HL-60 (cell line): ENCODE data around the gene ITGA4.

ENCODE experiments used
- CTCF ChIP-seq: IDR thresholded peaks from one replicate; pipeline ENCODE4 v1.5.1; 2011; ENCODE audit warnings: low read length, control low read depth, inconsistent platforms; ENCODE audit not compliant: insufficient read depth
- POLR2AphosphoS5 ChIP-seq: IDR thresholded peaks from 2 replicates; pipeline ENCODE4 v1.6.1; 2012; ENCODE audit warnings: low read depth
- REST ChIP-seq: IDR thresholded peaks from 2 replicates; pipeline ENCODE4 v1.6.1; 2012; ENCODE audit warnings: low read depth; ENCODE audit not compliant: insufficient replicate concordance
- SPI1 ChIP-seq: IDR thresholded peaks from 2 replicates; pipeline ENCODE4 v1.6.1; 2012; ENCODE audit warnings: low read depth, mild to moderate bottlenecking, borderline replicate concordance

- TF ChIP-seq CTCF (peak; percentile 9), SPI1 (no peak), REST (no peak), POLR2AphosphoS5 (no peak)
Measured at GRCh38 chr2:181573140-181573736, 116.1 kb downstream of the ITGA4 start.
